WTC11 (cell line): ENCODE data around the gene TDRD1. TPM values are rescaled to one million over a fixed set of nuclear protein-coding genes. Genes with fewer than 3 reads are reported as not detected.

Experiments used
- ATAC-seq: fragments of 200-7000 bp; cut with Tn5 transposase; 2 replicates; pipeline ENCODE4 v1.10.0; 2021; ENCODE audit warnings: mild to moderate bottlenecking, moderate library complexity
- CTCF ChIA-PET: fragments of 300-600 bp; sonication (Branson Sonifier 250); formaldehyde crosslinking; loops from one replicate; lab custom pipeline; 2021; ENCODE audit warnings: antibody characterized with exemption; lab: Charles Lee
- POLR2A ChIA-PET: fragments of 350-600 bp; sonication (Branson Sonifier 250); formaldehyde crosslinking; loops from one replicate; lab custom pipeline; 2021; ENCODE audit warnings: antibody characterized with exemption; lab: Charles Lee
- DNase-seq: peaks from one replicate; pipeline ENCODE4 v3.0.0; 2021; ENCODE audit warnings: low spot score
- H3K27ac Mint-ChIP-seq: 2 replicates; pipeline ENCODE4 v1.8.0; 2021; ENCODE audit warnings: mixed read lengths
- H3K27me3 Mint-ChIP-seq: 2 replicates; pipeline ENCODE4 v1.8.0; 2021; ENCODE audit warnings: low read depth, mild to moderate bottlenecking, moderate library complexity, mixed read lengths
- H3K36me3 Mint-ChIP-seq: 2 replicates; pipeline ENCODE4 v1.8.0; 2021; ENCODE audit warnings: mixed read lengths
- H3K4me1 Mint-ChIP-seq: 2 replicates; pipeline ENCODE4 v1.8.0; 2022; ENCODE audit warnings: mixed read lengths
- H3K4me3 Mint-ChIP-seq: 2 replicates; pipeline ENCODE4 v1.8.0; 2021; ENCODE audit warnings: mild to moderate bottlenecking, moderate library complexity, mixed read lengths
- H3K9me3 Mint-ChIP-seq: 2 replicates; pipeline ENCODE4 v1.8.0; 2021; ENCODE audit warnings: mixed read lengths
- EMX1 ChIP-seq: fragments of 250-450 bp; sonication (Bioruptor Pico); IDR thresholded peaks from 2 replicates; pipeline ENCODE4 v1.8.0; 2021; ENCODE audit warnings: mild to moderate bottlenecking
- FOXJ3 ChIP-seq: sonication (generic); formaldehyde crosslinking; IDR thresholded peaks from 2 replicates; pipeline ENCODE4 v1.9.0; 2021; ENCODE audit warnings: missing genetic modification reagents, mild to moderate bottlenecking, borderline replicate concordance
- GABPB1 ChIP-seq: sonication (generic); formaldehyde crosslinking; IDR thresholded peaks from 2 replicates; pipeline ENCODE4 v1.8.1; 2023; ENCODE audit warnings: mild to moderate bottlenecking, missing genetic modification reagents
- HMGA2 ChIP-seq: fragments of 250-450 bp; sonication (Bioruptor Pico); IDR thresholded peaks from 2 replicates; pipeline ENCODE4 v1.4.0; 2021; ENCODE audit warnings: mild to moderate bottlenecking, moderate library complexity
- JAZF1 ChIP-seq: fragments of 250-450 bp; sonication (Bioruptor Pico); IDR thresholded peaks from 2 replicates; pipeline ENCODE4 v1.9.0; 2021; ENCODE audit warnings: moderate library complexity, mild to moderate bottlenecking, inconsistent platforms
- MYBL2 ChIP-seq: sonication (generic); formaldehyde crosslinking; IDR thresholded peaks from 2 replicates; pipeline ENCODE4 v1.8.1; 2023; ENCODE audit warnings: mild to moderate bottlenecking, moderate library complexity, missing genetic modification reagents
- NFATC4 ChIP-seq: fragments of 250-450 bp; sonication (Bioruptor Pico); IDR thresholded peaks from 2 replicates; pipeline ENCODE4 v1.9.0; 2021; ENCODE audit warnings: mild to moderate bottlenecking
- NFE2L1 ChIP-seq: sonication (generic); formaldehyde crosslinking; IDR thresholded peaks from 2 replicates; pipeline ENCODE4 v1.8.1; 2023; ENCODE audit warnings: missing genetic modification reagents
- RELA ChIP-seq: sonication (generic); formaldehyde crosslinking; IDR thresholded peaks from 2 replicates; pipeline ENCODE4 v1.8.1; 2022; ENCODE audit warnings: missing genetic modification reagents, mild to moderate bottlenecking, borderline replicate concordance
- RORB ChIP-seq: fragments of 250-450 bp; sonication (Bioruptor Pico); IDR thresholded peaks from 2 replicates; pipeline ENCODE4 v1.9.0; 2021; ENCODE audit warnings: mild to moderate bottlenecking
- total RNA-seq: library from RNA; stranded (reverse); gene quantifications from 3 replicates; pipeline ENCODE4 v1.2.3, GENCODE V29; 2021
- TF ChIP-seq, protein P1 (sequence below): sonication (generic); formaldehyde crosslinking; IDR thresholded peaks from 2 replicates; pipeline ENCODE4 v1.8.0; 2022; ENCODE audit warnings: missing genetic modification reagents
- TF ChIP-seq, protein P2 (sequence below): sonication (generic); formaldehyde crosslinking; IDR thresholded peaks from 2 replicates; pipeline ENCODE4 v1.8.0; 2023; ENCODE audit warnings: missing genetic modification reagents, mild to moderate bottlenecking, borderline replicate concordance
- TF ChIP-seq, protein P3 (sequence below): sonication (generic); formaldehyde crosslinking; IDR thresholded peaks from 2 replicates; pipeline ENCODE4 v1.8.0; 2022; ENCODE audit warnings: mild to moderate bottlenecking, missing genetic modification reagents
- TF ChIP-seq, protein P4 (sequence below): sonication (generic); formaldehyde crosslinking; IDR thresholded peaks from 2 replicates; pipeline ENCODE4 v1.8.1; 2022; ENCODE audit warnings: mild to moderate bottlenecking, missing genetic modification reagents, moderate library complexity, borderline replicate concordance

TDRD1 gene
- total RNA-seq, 1 experiment from 2014 or later = 0.70 TPM

DNA sequence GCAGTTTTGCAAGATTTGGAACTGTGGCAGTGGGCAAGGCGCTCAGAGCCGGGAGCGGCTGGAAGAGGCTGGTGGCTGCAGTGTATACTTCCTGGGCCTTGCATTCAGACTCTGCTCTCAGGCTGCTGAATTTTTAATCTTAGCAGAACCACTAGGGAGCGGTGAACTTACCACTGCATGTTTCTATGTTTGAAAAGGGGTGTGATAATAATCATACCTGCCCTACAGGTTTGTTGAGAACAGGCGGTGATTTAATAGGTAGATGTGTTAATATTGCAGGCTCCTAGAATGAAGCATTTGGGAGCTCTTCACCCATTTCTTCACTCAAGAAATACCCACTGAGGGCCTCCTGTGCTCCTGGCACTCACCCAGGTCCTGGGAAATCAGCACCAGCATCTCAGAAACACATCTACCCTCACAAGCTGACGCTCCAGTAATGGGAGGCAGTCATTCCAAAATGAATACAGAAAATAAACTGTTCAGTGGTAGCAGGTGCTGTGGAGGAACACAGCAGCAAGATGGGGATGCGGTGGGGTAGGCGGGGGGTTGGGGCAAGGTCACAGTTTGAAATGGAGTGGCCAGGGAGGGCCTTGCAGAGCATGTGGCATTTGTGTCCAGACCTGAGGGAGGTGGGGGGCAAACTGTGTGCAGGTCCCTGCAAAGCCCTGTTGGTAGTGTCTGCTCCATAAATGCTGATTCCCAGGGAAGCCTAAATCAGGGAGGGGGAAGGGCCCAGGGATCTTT lies 100.9 kb downstream of the TDRD1 start (continued):
- TF ChIP-seq, protein P1, sequence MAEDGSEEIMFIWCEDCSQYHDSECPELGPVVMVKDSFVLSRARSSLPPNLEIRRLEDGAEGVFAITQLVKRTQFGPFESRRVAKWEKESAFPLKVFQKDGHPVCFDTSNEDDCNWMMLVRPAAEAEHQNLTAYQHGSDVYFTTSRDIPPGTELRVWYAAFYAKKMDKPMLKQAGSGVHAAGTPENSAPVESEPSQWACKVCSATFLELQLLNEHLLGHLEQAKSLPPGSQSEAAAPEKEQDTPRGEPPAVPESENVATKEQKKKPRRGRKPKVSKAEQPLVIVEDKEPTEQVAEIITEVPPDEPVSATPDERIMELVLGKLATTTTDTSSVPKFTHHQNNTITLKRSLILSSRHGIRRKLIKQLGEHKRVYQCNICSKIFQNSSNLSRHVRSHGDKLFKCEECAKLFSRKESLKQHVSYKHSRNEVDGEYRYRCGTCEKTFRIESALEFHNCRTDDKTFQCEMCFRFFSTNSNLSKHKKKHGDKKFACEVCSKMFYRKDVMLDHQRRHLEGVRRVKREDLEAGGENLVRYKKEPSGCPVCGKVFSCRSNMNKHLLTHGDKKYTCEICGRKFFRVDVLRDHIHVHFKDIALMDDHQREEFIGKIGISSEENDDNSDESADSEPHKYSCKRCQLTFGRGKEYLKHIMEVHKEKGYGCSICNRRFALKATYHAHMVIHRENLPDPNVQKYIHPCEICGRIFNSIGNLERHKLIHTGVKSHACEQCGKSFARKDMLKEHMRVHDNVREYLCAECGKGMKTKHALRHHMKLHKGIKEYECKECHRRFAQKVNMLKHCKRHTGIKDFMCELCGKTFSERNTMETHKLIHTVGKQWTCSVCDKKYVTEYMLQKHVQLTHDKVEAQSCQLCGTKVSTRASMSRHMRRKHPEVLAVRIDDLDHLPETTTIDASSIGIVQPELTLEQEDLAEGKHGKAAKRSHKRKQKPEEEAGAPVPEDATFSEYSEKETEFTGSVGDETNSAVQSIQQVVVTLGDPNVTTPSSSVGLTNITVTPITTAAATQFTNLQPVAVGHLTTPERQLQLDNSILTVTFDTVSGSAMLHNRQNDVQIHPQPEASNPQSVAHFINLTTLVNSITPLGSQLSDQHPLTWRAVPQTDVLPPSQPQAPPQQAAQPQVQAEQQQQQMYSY (CRISPR knock-in tag) = no peak

DNA sequence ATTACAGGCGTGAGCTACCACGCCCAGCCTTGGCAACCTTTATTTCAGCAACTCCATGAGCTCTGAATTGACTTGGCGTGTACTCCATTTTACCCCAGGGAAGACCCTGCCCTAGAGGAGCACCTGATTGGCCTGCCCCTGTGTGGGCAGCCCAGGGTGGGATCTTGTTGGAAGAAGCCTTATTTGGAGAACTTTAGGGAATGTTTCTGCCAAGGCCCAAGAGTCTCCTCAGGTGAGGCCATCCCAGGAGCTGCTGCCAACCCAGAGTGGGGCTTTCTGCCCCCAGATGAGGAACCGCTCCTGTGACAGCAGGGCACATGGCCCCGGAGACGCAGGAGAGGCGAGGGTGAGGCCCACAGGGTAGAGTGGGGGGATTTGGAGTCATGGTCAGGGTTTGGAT lies 101.9 kb downstream of the TDRD1 start:
- CTCF ChIA-PET = interaction anchor here (1.4 to 1.8 kb wide), 2 partner anchors 23 to 178 kb away, joined by 5 to 9 read pairs; no protein-coding TSS in a partner anchor
- no peaks in the 10 kb centered on the region for H3K27me3 Mint-ChIP-seq
- H3K4me3 Mint-ChIP-seq = no peak overlapping the region
- H3K9me3 Mint-ChIP-seq = no peaks in the 10 kb centered on the region
- no peaks in the 10 kb centered on the region for H3K36me3 Mint-ChIP-seq
- no peak for ATAC-seq
- TF ChIP-seq, protein P2, sequence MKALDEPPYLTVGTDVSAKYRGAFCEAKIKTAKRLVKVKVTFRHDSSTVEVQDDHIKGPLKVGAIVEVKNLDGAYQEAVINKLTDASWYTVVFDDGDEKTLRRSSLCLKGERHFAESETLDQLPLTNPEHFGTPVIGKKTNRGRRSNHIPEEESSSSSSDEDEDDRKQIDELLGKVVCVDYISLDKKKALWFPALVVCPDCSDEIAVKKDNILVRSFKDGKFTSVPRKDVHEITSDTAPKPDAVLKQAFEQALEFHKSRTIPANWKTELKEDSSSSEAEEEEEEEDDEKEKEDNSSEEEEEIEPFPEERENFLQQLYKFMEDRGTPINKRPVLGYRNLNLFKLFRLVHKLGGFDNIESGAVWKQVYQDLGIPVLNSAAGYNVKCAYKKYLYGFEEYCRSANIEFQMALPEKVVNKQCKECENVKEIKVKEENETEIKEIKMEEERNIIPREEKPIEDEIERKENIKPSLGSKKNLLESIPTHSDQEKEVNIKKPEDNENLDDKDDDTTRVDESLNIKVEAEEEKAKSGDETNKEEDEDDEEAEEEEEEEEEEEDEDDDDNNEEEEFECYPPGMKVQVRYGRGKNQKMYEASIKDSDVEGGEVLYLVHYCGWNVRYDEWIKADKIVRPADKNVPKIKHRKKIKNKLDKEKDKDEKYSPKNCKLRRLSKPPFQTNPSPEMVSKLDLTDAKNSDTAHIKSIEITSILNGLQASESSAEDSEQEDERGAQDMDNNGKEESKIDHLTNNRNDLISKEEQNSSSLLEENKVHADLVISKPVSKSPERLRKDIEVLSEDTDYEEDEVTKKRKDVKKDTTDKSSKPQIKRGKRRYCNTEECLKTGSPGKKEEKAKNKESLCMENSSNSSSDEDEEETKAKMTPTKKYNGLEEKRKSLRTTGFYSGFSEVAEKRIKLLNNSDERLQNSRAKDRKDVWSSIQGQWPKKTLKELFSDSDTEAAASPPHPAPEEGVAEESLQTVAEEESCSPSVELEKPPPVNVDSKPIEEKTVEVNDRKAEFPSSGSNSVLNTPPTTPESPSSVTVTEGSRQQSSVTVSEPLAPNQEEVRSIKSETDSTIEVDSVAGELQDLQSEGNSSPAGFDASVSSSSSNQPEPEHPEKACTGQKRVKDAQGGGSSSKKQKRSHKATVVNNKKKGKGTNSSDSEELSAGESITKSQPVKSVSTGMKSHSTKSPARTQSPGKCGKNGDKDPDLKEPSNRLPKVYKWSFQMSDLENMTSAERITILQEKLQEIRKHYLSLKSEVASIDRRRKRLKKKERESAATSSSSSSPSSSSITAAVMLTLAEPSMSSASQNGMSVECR (CRISPR knock-in tag) = no peak
- TF ChIP-seq, protein P3, sequence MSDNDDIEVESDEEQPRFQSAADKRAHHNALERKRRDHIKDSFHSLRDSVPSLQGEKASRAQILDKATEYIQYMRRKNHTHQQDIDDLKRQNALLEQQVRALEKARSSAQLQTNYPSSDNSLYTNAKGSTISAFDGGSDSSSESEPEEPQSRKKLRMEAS = no peak
- TF ChIP-seq JAZF1 (CRISPR knock-in tag) = no peak
- TF ChIP-seq NFATC4 = no peak
- TF ChIP-seq GABPB1 = no peak
- TF ChIP-seq NFE2L1 (CRISPR knock-in tag) = no peak
- no peak for TF ChIP-seq MYBL2 (CRISPR knock-in tag)
- no peak for TF ChIP-seq EMX1
- TF ChIP-seq, protein P1 (CRISPR knock-in tag) = no peak
- TF ChIP-seq HMGA2 (CRISPR knock-in tag) = no peak
- TF ChIP-seq RELA (CRISPR knock-in tag) = no peak
- TF ChIP-seq, protein P4, sequence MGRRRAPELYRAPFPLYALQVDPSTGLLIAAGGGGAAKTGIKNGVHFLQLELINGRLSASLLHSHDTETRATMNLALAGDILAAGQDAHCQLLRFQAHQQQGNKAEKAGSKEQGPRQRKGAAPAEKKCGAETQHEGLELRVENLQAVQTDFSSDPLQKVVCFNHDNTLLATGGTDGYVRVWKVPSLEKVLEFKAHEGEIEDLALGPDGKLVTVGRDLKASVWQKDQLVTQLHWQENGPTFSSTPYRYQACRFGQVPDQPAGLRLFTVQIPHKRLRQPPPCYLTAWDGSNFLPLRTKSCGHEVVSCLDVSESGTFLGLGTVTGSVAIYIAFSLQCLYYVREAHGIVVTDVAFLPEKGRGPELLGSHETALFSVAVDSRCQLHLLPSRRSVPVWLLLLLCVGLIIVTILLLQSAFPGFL (CRISPR knock-in tag) = no peak
- TF ChIP-seq RORB (CRISPR knock-in tag) = no peak
- no peak for TF ChIP-seq FOXJ3
- DNase-seq = no peak
- H3K4me1 Mint-ChIP-seq = no peaks in the 10 kb centered on the region
- POLR2A ChIA-PET = no interaction called here
- H3K27ac Mint-ChIP-seq = no peak overlapping the region
